Uterus (tissue), 2 donors: ENCODE measurements around the gene TIMP1.

ENCODE experiments used
- POLR2A ChIP-seq, 2 donors: fragments of 450-650 bp; IDR thresholded peaks; one replicate each; pipeline ENCODE4 v1.6.1; 2016; ENCODE audit warnings: antibody characterized with exemption in 2 of 2, mild to moderate bottlenecking in 1 of 2, moderate library complexity in 1 of 2
- TF ChIP-seq, protein P1 (sequence below), 4 experiments: fragments of 200-600 bp in 2 of 4; fragments of 450-650 bp in 2 of 4; sonication (generic) in 2 of 4; IDR thresholded peaks; one replicate each; pipeline ENCODE4 v1.5.1; 2016 to 2019; ENCODE audit warnings: antibody characterized with exemption in 4 of 4, mild to moderate bottlenecking in 2 of 4, moderate library complexity in 1 of 4

- TF ChIP-seq, protein P1, sequence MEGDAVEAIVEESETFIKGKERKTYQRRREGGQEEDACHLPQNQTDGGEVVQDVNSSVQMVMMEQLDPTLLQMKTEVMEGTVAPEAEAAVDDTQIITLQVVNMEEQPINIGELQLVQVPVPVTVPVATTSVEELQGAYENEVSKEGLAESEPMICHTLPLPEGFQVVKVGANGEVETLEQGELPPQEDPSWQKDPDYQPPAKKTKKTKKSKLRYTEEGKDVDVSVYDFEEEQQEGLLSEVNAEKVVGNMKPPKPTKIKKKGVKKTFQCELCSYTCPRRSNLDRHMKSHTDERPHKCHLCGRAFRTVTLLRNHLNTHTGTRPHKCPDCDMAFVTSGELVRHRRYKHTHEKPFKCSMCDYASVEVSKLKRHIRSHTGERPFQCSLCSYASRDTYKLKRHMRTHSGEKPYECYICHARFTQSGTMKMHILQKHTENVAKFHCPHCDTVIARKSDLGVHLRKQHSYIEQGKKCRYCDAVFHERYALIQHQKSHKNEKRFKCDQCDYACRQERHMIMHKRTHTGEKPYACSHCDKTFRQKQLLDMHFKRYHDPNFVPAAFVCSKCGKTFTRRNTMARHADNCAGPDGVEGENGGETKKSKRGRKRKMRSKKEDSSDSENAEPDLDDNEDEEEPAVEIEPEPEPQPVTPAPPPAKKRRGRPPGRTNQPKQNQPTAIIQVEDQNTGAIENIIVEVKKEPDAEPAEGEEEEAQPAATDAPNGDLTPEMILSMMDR (IDR thresholded peaks at IDR 0.05): no peak
- TF ChIP-seq POLR2A (IDR thresholded peaks at IDR 0.05): no peak
These were observed 42.4 kb upstream of the TIMP1 start for GRCh38 chrX:47539860-47540259.
